Measurements from ENCODE around the gene LAG3.

The LAG3 gene

GRCh38 chr12:6753772-6754356 lies 18.5 kb upstream of the LAG3 start:
- no peak for DNase-seq

- DNase-seq = no peak
These were observed 17.9 kb upstream of the LAG3 start for GRCh38 chr12:6754411-6754810.

- no peak for DNase-seq
These were observed 15.2 kb upstream of the LAG3 start for GRCh38 chr12:6757028-6757690.

GRCh38 chr12:6758506-6759095 lies 13.7 kb upstream of the LAG3 start:
- no peak for DNase-seq

- no peak for DNase-seq
These were observed 12.6 kb upstream of the LAG3 start for GRCh38 chr12:6759741-6760140.

GRCh38 chr12:6763380-6763779 lies 8.9 kb upstream of the LAG3 start:
- DNase-seq = no peak

- DNase-seq = peak; percentile 98
These were observed 8.1 kb upstream of the LAG3 start for GRCh38 chr12:6764011-6764828.

- DNase-seq = peak; percentile 59
These were observed 7.2 kb upstream of the LAG3 start for GRCh38 chr12:6765048-6765633.

- peak; percentile 80 for DNase-seq
These were observed 6.4 kb upstream of the LAG3 start, which contains the start of gene PTMS for GRCh38 chr12:6765634-6766581. Gene PTMS, plus strand, starts transcription at chr12:6766363. Its CDS starts 343 bp downstream, at chr12:6766706.

- peak; percentile 95 for DNase-seq
These were observed 5.5 kb upstream of the LAG3 start for GRCh38 chr12:6766651-6767349.

- DNase-seq = peak; percentile 86
These were observed 4.7 kb upstream of the LAG3 start for GRCh38 chr12:6767353-6768319.

GRCh38 chr12:6768437-6768914 lies 3.8 kb upstream of the LAG3 start:
- DNase-seq = no peak

- DNase-seq = peak; percentile 75
These were observed 3.3 kb upstream of the LAG3 start for GRCh38 chr12:6768990-6769389.

GRCh38 chr12:6769666-6770065 lies 2.7 kb upstream of the LAG3 start:
- no peak for DNase-seq

- no peak for DNase-seq
These were observed 2.2 kb upstream of the LAG3 start for GRCh38 chr12:6770094-6770493.

- DNase-seq = no peak
These were observed 1.7 kb upstream of the LAG3 start for GRCh38 chr12:6770600-6770999.

- DNase-seq = peak; percentile 51
These were observed 1.2 kb upstream of the LAG3 start for GRCh38 chr12:6771091-6771495.

GRCh38 chr12:6771509-6772330 lies 600 bp upstream of the LAG3 start:
- no peak for DNase-seq

All from DMS53 (cell line).